GM06990 (cell line): ENCODE data around the gene NR3C1.

Experiments used
- DNase-seq: peaks from one replicate; pipeline ENCODE4 v3.0.0-alpha.2; 2011; ENCODE audit not compliant: insufficient read length; ENCODE audit errors: extremely low read depth
- H3K27me3 ChIP-seq: replicated peaks from 2 replicates; pipeline ENCODE4 v1.6.0; 2011; ENCODE audit warnings: low read length; ENCODE audit not compliant: control insufficient read depth, insufficient read depth
- H3K36me3 ChIP-seq: 2 replicates; pipeline ENCODE4 v1.5.1; 2011; ENCODE audit warnings: low read length; ENCODE audit not compliant: control insufficient read depth, insufficient read depth
- H3K4me3 ChIP-seq: replicated peaks from 2 replicates; pipeline ENCODE4 v1.5.1; 2011; ENCODE audit warnings: low read depth, mild to moderate bottlenecking, control low read depth, low read length
- TF ChIP-seq, protein P1 (sequence below): IDR thresholded peaks from 2 replicates; pipeline ENCODE4 v1.5.1; 2011; ENCODE audit warnings: low read length, control low read depth, mild to moderate bottlenecking, inconsistent platforms; ENCODE audit not compliant: insufficient read depth, poor library complexity, severe bottlenecking

NR3C1 gene

DNA sequence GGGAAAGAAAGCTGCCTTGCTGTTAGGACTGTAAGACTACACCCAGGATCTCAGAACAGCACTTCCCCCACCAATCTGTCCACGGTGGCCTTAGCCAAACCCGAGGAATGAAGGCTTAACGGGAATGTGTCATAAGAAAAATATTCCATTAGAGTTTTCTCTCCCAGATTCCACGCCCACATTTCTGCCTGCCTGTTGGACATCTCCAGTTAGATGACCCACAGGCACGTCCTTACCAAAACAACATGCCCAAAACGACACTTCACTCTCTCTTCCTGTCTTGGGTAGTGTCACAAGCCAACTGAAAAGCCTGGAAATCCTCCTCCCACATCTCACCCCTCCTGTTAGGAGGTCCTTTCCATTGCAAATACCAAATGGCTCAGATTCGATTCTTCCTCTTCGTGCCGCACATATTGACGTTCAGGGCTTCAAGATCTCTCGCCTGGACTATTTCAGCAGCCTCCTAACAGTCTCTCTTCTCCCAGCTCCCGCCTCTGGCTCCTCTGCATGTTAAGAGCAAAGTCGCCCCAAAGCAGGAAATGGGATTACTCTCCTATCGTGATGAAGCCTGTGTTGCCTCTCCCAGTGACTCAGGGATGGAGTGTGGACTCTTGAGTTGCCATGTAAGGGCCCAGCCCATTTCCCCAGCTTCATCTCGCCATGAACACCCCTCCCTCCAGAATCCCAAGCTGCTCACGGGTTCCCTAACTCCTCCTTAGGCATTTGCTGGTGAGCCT, 159.3 kb downstream of the NR3C1 start:
- no peaks in the 10 kb centered on the region for H3K36me3 ChIP-seq
- no peak overlapping the region for H3K4me3 ChIP-seq
- no peak for DNase-seq
- H3K27me3 ChIP-seq: no peaks in the 10 kb centered on the region
- TF ChIP-seq, protein P1, sequence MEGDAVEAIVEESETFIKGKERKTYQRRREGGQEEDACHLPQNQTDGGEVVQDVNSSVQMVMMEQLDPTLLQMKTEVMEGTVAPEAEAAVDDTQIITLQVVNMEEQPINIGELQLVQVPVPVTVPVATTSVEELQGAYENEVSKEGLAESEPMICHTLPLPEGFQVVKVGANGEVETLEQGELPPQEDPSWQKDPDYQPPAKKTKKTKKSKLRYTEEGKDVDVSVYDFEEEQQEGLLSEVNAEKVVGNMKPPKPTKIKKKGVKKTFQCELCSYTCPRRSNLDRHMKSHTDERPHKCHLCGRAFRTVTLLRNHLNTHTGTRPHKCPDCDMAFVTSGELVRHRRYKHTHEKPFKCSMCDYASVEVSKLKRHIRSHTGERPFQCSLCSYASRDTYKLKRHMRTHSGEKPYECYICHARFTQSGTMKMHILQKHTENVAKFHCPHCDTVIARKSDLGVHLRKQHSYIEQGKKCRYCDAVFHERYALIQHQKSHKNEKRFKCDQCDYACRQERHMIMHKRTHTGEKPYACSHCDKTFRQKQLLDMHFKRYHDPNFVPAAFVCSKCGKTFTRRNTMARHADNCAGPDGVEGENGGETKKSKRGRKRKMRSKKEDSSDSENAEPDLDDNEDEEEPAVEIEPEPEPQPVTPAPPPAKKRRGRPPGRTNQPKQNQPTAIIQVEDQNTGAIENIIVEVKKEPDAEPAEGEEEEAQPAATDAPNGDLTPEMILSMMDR: no peak

DNA sequence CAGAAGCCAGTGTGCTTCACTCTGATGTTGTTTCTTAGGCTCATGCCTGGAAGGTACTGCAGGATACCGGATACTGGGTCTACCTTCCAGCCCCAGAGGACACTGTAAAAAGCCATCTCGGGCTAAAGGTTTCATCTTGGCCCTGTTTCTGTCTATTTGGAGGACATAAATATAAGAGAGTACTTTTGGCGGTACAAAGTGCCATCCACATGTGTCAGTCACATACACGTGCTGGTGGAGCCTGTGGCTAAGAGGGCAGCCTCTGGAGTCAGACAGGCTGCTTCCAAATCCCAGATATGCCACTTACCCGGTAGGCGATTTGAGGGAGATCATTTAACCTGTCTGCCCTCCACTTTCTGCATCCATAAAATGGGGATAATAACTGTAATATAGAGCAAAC, 160.4 kb downstream of the NR3C1 start:
- no peak for DNase-seq
- Histone ChIP-seq H3K4me3 (no peak overlapping the region), H3K36me3 (no peaks in the 10 kb centered on the region), H3K27me3 (no peaks in the 10 kb centered on the region)
- TF ChIP-seq, protein P1: no peak

DNA sequence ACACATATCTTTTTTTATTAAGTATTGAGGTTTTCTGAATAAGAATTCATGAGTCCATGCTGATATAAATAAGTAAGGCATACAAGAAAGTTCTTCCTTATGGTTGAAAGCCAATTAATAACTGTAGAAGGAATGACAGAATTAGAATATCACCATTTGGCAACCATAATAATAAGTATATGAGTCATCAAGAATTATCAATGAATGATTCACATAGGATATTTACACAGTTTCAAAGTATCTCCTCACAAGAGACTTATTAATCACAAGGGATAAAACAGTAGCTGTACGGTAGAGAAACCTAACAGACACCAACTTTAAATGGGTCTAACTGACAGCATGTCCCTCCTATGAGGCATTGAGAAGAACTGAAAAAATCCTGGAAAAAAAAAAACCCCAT, 161.6 kb downstream of the NR3C1 start:
- H3K36me3 ChIP-seq: no peaks in the 10 kb centered on the region
- no peak for DNase-seq
- TF ChIP-seq, protein P1: no peak
- no peaks in the 10 kb centered on the region for H3K27me3 ChIP-seq
- no peak overlapping the region for H3K4me3 ChIP-seq

DNA sequence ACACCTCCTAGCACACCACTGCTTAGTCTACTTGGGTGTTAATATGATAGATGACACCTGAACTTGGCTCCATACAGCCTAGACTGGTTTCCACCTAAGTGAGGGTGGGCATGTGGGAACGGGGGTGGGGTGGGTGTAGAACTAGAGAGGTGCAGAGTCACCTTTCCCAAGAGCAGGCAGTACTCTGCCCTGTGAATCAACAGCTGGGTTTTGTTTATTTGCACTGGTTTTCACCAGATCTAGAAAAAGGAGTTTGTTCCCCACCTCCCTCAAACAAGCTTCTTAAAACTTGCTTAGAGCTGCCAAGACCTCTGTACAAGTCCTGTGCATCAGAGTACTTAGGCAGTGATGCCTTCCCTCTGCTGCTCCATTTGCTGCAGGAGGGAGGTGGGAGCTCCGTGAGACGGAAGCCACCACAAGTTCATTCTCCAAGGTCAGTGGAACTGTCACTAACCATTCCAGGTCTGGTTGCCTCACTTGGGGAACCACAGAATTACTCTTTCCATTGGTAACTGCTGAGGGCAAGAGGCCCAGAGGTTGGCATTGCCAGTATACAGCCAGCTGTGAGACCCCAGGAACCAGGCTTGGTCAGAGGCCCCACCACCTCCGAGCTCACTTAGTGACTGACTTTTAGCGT, 163.5 kb downstream of the NR3C1 start:
- Histone ChIP-seq H3K36me3 (no peaks in the 10 kb centered on the region), H3K4me3 (no peak overlapping the region), H3K27me3 (no peaks in the 10 kb centered on the region)
- TF ChIP-seq, protein P1: no peak
- DNase-seq: no peak

DNA sequence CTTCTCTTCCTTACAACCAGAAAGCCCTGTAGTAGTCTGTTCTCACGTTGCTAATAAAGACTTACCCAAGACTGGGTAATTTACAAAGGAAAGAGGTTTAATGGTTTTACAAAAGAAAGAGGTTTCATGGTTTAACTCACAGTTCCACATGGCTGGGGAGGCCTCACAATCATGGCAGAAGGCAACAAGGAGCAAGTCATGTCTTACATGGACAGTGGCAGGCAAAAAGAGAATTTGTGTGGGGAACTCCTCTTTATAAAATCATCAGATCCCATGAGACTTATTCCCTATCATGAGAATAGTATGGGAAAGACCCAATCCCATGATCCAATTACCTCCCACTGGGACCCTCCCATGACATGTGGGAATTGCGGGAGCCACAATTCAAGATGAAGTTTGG, 164.9 kb downstream of the NR3C1 start:
- TF ChIP-seq, protein P1: no peak
- no peaks in the 10 kb centered on the region for H3K27me3 ChIP-seq
- H3K36me3 ChIP-seq: no peaks in the 10 kb centered on the region
- no peak overlapping the region for H3K4me3 ChIP-seq
- DNase-seq: no peak
